Ovary (tissue), 9 donors: Measurements from ENCODE around the gene BMP8A. TPM values are rescaled to one million over a fixed set of nuclear protein-coding genes. Genes with fewer than 3 reads are reported as not detected.

Experiments
- DNase-seq, 5 donors: peaks; one replicate each; pipeline ENCODE4 v3.0.0-alpha.2; 2019 to 2020
- H3K27ac ChIP-seq, 2 donors: fragments of 200-600 bp; one replicate each; pipeline versions ENCODE4 v1.5.1 to v1.8.0; 2019 to 2022
- H3K27me3 ChIP-seq: fragments of 200-600 bp; one replicate; pipeline ENCODE4 v1.8.0; 2022
- H3K36me3 ChIP-seq: fragments of 200-600 bp; sonication (generic); one replicate; pipeline ENCODE4 v1.5.1; 2019
- H3K4me1 ChIP-seq: one replicate; pipeline ENCODE4 v1.8.1; 2013; ENCODE audit warnings: mild to moderate bottlenecking, moderate library complexity; ENCODE audit not compliant: insufficient read depth
- H3K4me3 ChIP-seq: fragments of 200-600 bp; sonication (generic); one replicate; pipeline ENCODE4 v1.5.1; 2017
- H3K9me3 ChIP-seq, 2 donors: fragments of 200-600 bp in 1 of 2; sonication (generic) in 1 of 2; one replicate each; pipeline versions ENCODE4 v1.5.1 to v1.8.1; 2013 to 2019; ENCODE audit warnings: mild to moderate bottlenecking in 1 of 2, moderate library complexity in 1 of 2
- EP300 ChIP-seq: sonication (generic); formaldehyde crosslinking; IDR thresholded peaks from one replicate; pipeline ENCODE4 v1.6.1; 2017; ENCODE audit warnings: antibody characterized with exemption
- POLR2A ChIP-seq: fragments of 450-650 bp; IDR thresholded peaks from one replicate; pipeline ENCODE4 v1.6.1; 2017; ENCODE audit warnings: antibody characterized with exemption, mild to moderate bottlenecking, moderate library complexity
- WGBS, 3 donors: extraction: QIAGEN DNeasy Blood & Tissue Kit in 1 of 3; methylation state at CpG; one replicate each; pipeline versions ENCODE4 v1.1.5 to v1.1.7; 2013 to 2017; 5-methylcytosine and 5-hydroxymethylcytosine counted together
- intact Hi-C, 4 donors: fragments of 100-400 bp; cut with DNase I; formaldehyde crosslinking; loops; one replicate each; pipeline versions ENCODE4 v1.11.0 to v1.15.1; 2022 to 2023
- polyA plus RNA-seq, 2 donors: library from polyadenylated mRNA; stranded (reverse); fragments of 200-250 nt in 1 of 2; fragments of 350-450 nt in 1 of 2; fragmentation: Illumina TruSeq in 1 of 2; extraction: RNeasy Lipid Tissue Mini Kit (QIAGEN cat#74804) in 1 of 2; gene quantifications; one replicate each; pipeline ENCODE4 v1.2.3, GENCODE V29; 2013 to 2014
- small RNA-seq: library from RNA; depleted of rRNA; stranded (forward); fragments of <200 nt; gene quantifications from one replicate; pipeline ENCODE3, GENCODE V24; 2016
- total RNA-seq, 7 donors: library from RNA; depleted of rRNA in 2 of 7; stranded (reverse); fragments of >200 nt in 2 of 7; fragmentation: NEBNext Ultra II Directional in 3 of 7; extraction: Animal tissue kit (Norgen Biotek cat#: 25700) in 3 of 7; gene quantifications; one replicate each; pipeline versions ENCODE4 v1.1.0 to v1.2.4, GENCODE V29; 2016 to 2023
- TF ChIP-seq, protein P1 (sequence below), 3 donors: fragments of 450-650 bp in 2 of 3; fragments of 200-600 bp in 1 of 3; IDR thresholded peaks; one replicate each; pipeline versions ENCODE4 v1.5.1 to v1.8.0; 2016 to 2022; ENCODE audit warnings: antibody characterized with exemption in 3 of 3, mild to moderate bottlenecking in 1 of 3
- donor health status: DM: no; HTN: no; CAD: no; lungs with moderate emphysema.
- donor health status: DM: no; HTN: no; CAD: no.
- donor health status: Bipolar disorder and iron deficiency.
- donor health status: DM: yes; HTN: yes; CAD: no.
- donor health status: DM: no; HTN: no; CAD: no.
- donor health status: DM: yes; HTN: yes; CAD: no.

BMP8A gene
- total and polyA plus RNA-seq, 9 donors: 1.2 to 11.0 (median 5.6) TPM; not detected in 1

DNA sequence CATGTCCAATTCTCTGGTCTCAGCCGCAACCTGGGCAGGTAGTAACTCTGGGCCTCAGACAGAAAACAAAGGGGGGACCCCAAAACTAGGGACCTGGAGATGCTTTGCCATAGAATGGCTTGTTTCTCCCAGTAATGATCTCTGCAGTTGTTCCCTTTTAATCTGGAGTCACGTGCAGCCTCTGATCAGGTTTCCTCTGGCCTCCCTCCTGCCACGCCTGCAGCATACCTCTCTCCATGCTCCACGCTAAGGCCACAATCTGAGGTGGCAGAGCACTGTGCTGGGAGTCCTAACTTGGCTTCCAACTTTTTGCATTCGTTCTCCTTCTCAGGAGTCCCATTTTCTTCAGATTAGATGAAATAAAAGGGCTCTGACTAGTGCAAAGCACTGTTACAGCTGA is 83.2 kb downstream of the BMP8A start:
- no peak for DNase-seq
- peaks cover 8% of the 10 kb centered on the region for H3K4me1 ChIP-seq
- no peaks in the 10 kb centered on the region for H3K9me3 ChIP-seq
- intact Hi-C loops: no loop called here
- H3K36me3 ChIP-seq: peaks cover 2% of the 10 kb centered on the region
- H3K27me3 ChIP-seq: no peaks in the 10 kb centered on the region
- H3K27ac ChIP-seq: no peak overlapping the region
- peak overlapping the region; percentile 92 for H3K4me3 ChIP-seq
- WGBS, 3 donors: 17 to 26% (median 17%) methylated on average over 4 to 5 of the region's 5 CpGs
- TF ChIP-seq, protein P1, sequence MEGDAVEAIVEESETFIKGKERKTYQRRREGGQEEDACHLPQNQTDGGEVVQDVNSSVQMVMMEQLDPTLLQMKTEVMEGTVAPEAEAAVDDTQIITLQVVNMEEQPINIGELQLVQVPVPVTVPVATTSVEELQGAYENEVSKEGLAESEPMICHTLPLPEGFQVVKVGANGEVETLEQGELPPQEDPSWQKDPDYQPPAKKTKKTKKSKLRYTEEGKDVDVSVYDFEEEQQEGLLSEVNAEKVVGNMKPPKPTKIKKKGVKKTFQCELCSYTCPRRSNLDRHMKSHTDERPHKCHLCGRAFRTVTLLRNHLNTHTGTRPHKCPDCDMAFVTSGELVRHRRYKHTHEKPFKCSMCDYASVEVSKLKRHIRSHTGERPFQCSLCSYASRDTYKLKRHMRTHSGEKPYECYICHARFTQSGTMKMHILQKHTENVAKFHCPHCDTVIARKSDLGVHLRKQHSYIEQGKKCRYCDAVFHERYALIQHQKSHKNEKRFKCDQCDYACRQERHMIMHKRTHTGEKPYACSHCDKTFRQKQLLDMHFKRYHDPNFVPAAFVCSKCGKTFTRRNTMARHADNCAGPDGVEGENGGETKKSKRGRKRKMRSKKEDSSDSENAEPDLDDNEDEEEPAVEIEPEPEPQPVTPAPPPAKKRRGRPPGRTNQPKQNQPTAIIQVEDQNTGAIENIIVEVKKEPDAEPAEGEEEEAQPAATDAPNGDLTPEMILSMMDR (IDR thresholded peaks at IDR 0.05): no peak
- TF ChIP-seq EP300 (no peak), POLR2A (no peak)

Small RNA genes within 50 kb of the gene (small RNA-seq; reads per million reads assigned to genes)
- gene SNORA55: 1.2 reads per million, percentile 63 among the genes with 10 or more reads in this experiment

Other genes with a start within 250 kb of the BMP8A start
- 100 to 1,000 TPM; 139 to 345 (median 259) TPM for gene PABPC4, start 85.2 kb downstream of the BMP8A start, total RNA-seq
- 100 to 1,000 TPM; 127 to 316 TPM for gene PABPC4, start 85.2 kb downstream of the BMP8A start, polyA plus RNA-seq
- gene HEYL, start 148.0 kb downstream of the BMP8A start, total RNA-seq: 10 to 100 TPM in 5 of 7 donors, 1 to 10 TPM in 2; 1.8 to 27.2 (median 11.3) TPM
- gene HEYL, start 148.0 kb downstream of the BMP8A start, polyA plus RNA-seq: 10 to 100 TPM in 1 of 2 donors, 1 to 10 TPM in 1; 9.0 to 20.1 TPM
- gene NT5C1A, start 180.5 kb downstream of the BMP8A start, total RNA-seq: 1 to 10 TPM in 4 of 7 donors, under 1 TPM in 1, not detected in 2; 0.34 to 2.4 (median 1.7) TPM
- under 1 TPM; 0.15 to 0.97 TPM for gene NT5C1A, start 180.5 kb downstream of the BMP8A start, polyA plus RNA-seq
- gene HPCAL4, start 199.8 kb downstream of the BMP8A start, total RNA-seq: 1 to 10 TPM in 6 of 7 donors, under 1 TPM in 1; 0.88 to 7.7 (median 3.1) TPM
- 10 to 100 TPM in 1 of 2 donors, 1 to 10 TPM in 1; 1.3 to 11.1 TPM for gene HPCAL4, start 199.8 kb downstream of the BMP8A start, polyA plus RNA-seq
- gene PPIE, start 247.2 kb downstream of the BMP8A start, total RNA-seq: 10 to 100 TPM; 30.9 to 66.2 (median 46.7) TPM
- gene PPIE, start 247.2 kb downstream of the BMP8A start, polyA plus RNA-seq: 100 to 1,000 TPM in 1 of 2 donors, 10 to 100 TPM in 1; 53.3 to 103 TPM